Muscle of leg (tissue), 11 donors: ENCODE results near the gene EFHC1. TPM values are rescaled to one million over a fixed set of nuclear protein-coding genes. Genes with fewer than 3 reads are reported as not detected.

ENCODE experiments used
- DNase-seq: peaks from one replicate; pipeline ENCODE4 v3.0.0; 2013
- H3K27ac ChIP-seq: one replicate; pipeline ENCODE4 v1.5.1; 2013; ENCODE audit warnings: mild to moderate bottlenecking, low read length, control low read depth
- H3K27me3 ChIP-seq: one replicate; pipeline ENCODE4 v1.6.1; 2013; ENCODE audit warnings: low read length; ENCODE audit not compliant: control insufficient read depth, insufficient read depth
- H3K36me3 ChIP-seq: one replicate; pipeline ENCODE4 v1.6.1; 2013; ENCODE audit warnings: low read length; ENCODE audit not compliant: control insufficient read depth, insufficient read depth
- H3K4me1 ChIP-seq: one replicate; pipeline ENCODE4 v1.6.1; 2013; ENCODE audit warnings: low read length; ENCODE audit not compliant: control insufficient read depth, insufficient read depth
- H3K4me3 ChIP-seq: one replicate; pipeline ENCODE4 v1.5.1; 2013; ENCODE audit warnings: low read length, control low read depth
- H3K9me3 ChIP-seq: replicated peaks from 2 replicates; pipeline ENCODE4 v1.6.1; 2013; ENCODE audit warnings: low read depth, low read length; ENCODE audit not compliant: control insufficient read depth
- WGBS: methylation state at CpG from one replicate; pipeline ENCODE4 v1.1.5; 2013; ENCODE audit warnings: missing lambda C conversion rate; ENCODE audit not compliant: insufficient coverage; 5-methylcytosine and 5-hydroxymethylcytosine counted together
- polyA plus RNA-seq, 8 donors: library from polyadenylated mRNA; unstranded; fragments of 120-200 nt; gene quantifications; one replicate each; pipeline versions ENCODE4 v1.2.1 to v1.2.3, GENCODE V29; 2013; ENCODE audit warnings: inconsistent platforms in 1 of 8, low replicate concordance in 1 of 8; ENCODE audit not compliant: insufficient read length in 8 of 8, insufficient read depth in 1 of 8
- total RNA-seq: library from RNA; stranded (reverse); fragments of 120-200 nt; gene quantifications from one replicate; pipeline ENCODE4 v1.2.4, GENCODE V29; 2013

The EFHC1 gene
- total and polyA plus RNA-seq, 9 donors: 16.9 to 25.7 (median 18.4) TPM

GRCh38 chr6:52545406-52546119 is 125.4 kb downstream of the EFHC1 start:
- Histone ChIP-seq H3K27me3 (no peaks in the 10 kb centered on the region), H3K9me3 (no peaks in the 10 kb centered on the region), H3K27ac (no peak overlapping the region), H3K4me3 (no peak overlapping the region), H3K4me1 (peaks cover 34% of the 10 kb centered on the region), H3K36me3 (peaks cover 6% of the 10 kb centered on the region)
- DNase-seq: no peak
- WGBS: 100% methylated on average over 2 of the region's 6 CpGs

GRCh38 chr6:52546192-52546591 is 126.0 kb downstream of the EFHC1 start:
- DNase-seq: no peak
- no peaks in the 10 kb centered on the region for H3K27me3 ChIP-seq
- H3K9me3 ChIP-seq: no peaks in the 10 kb centered on the region
- H3K4me1 ChIP-seq: peaks cover 41% of the 10 kb centered on the region
- H3K36me3 ChIP-seq: peaks cover 6% of the 10 kb centered on the region
- H3K27ac ChIP-seq: no peak overlapping the region
- H3K4me3 ChIP-seq: no peak overlapping the region
- WGBS: 100% methylated on average over 1 of the region's 1 CpG

- Histone ChIP-seq H3K27ac (no peak overlapping the region), H3K9me3 (no peaks in the 10 kb centered on the region), H3K36me3 (peaks cover 6% of the 10 kb centered on the region), H3K4me3 (no peak overlapping the region), H3K27me3 (no peaks in the 10 kb centered on the region), H3K4me1 (peaks cover 46% of the 10 kb centered on the region)
- DNase-seq: no peak
- WGBS: 97% methylated on average over 3 of the region's 3 CpGs
These were observed 126.5 kb downstream of the EFHC1 start for GRCh38 chr6:52546678-52547077.

GRCh38 chr6:52547647-52548352 is 127.7 kb downstream of the EFHC1 start:
- no peak for DNase-seq
- no peaks in the 10 kb centered on the region for H3K9me3 ChIP-seq
- WGBS: 69% methylated on average over 8 of the region's 9 CpGs
- H3K36me3 ChIP-seq: peaks cover 6% of the 10 kb centered on the region
- H3K27me3 ChIP-seq: no peaks in the 10 kb centered on the region
- peaks cover 57% of the 10 kb centered on the region for H3K4me1 ChIP-seq
- no peak overlapping the region for H3K27ac ChIP-seq
- no peak overlapping the region for H3K4me3 ChIP-seq

GRCh38 chr6:52548353-52548713 is 128.2 kb downstream of the EFHC1 start:
- WGBS: 26% methylated on average over 7 of the region's 7 CpGs
- Histone ChIP-seq H3K36me3 (peaks cover 6% of the 10 kb centered on the region), H3K27ac (no peak overlapping the region), H3K27me3 (no peaks in the 10 kb centered on the region), H3K4me1 (peaks cover 60% of the 10 kb centered on the region), H3K9me3 (no peaks in the 10 kb centered on the region), H3K4me3 (no peak overlapping the region)
- DNase-seq: peak; percentile 52

GRCh38 chr6:52548999-52549398 is 128.9 kb downstream of the EFHC1 start:
- no peak for DNase-seq
- H3K27ac ChIP-seq: no peak overlapping the region
- H3K4me1 ChIP-seq: peaks cover 58% of the 10 kb centered on the region
- no peak overlapping the region for H3K4me3 ChIP-seq
- no peaks in the 10 kb centered on the region for H3K9me3 ChIP-seq
- H3K36me3 ChIP-seq: peaks cover 6% of the 10 kb centered on the region
- 91% methylated on average over 4 of the region's 5 CpGs for WGBS
- no peaks in the 10 kb centered on the region for H3K27me3 ChIP-seq

- no peaks in the 10 kb centered on the region for H3K9me3 ChIP-seq
- H3K27ac ChIP-seq: no peak overlapping the region
- no CpG with 5 or more reads among the region's 4 CpGs for WGBS
- no peak for DNase-seq
- H3K4me1 ChIP-seq: peaks cover 54% of the 10 kb centered on the region
- peaks cover 2% of the 10 kb centered on the region for H3K36me3 ChIP-seq
- no peak overlapping the region for H3K4me3 ChIP-seq
- no peaks in the 10 kb centered on the region for H3K27me3 ChIP-seq
These were observed 129.3 kb downstream of the EFHC1 start for GRCh38 chr6:52549428-52549827.

GRCh38 chr6:52550014-52550575 is 130.0 kb downstream of the EFHC1 start:
- no peak overlapping the region for H3K27ac ChIP-seq
- no peaks in the 10 kb centered on the region for H3K27me3 ChIP-seq
- H3K4me3 ChIP-seq: no peak overlapping the region
- no peaks in the 10 kb centered on the region for H3K9me3 ChIP-seq
- no peak for DNase-seq
- 65% methylated on average over 4 of the region's 6 CpGs for WGBS
- peaks cover 55% of the 10 kb centered on the region for H3K4me1 ChIP-seq
- peaks cover 2% of the 10 kb centered on the region for H3K36me3 ChIP-seq

GRCh38 chr6:52550870-52551269 is 130.7 kb downstream of the EFHC1 start:
- Histone ChIP-seq H3K27me3 (no peaks in the 10 kb centered on the region), H3K36me3 (peaks cover 2% of the 10 kb centered on the region), H3K9me3 (no peaks in the 10 kb centered on the region), H3K4me3 (no peak overlapping the region), H3K27ac (peak overlapping the region; percentile 88), H3K4me1 (peaks cover 54% of the 10 kb centered on the region)
- DNase-seq: no peak
- 94% methylated on average over 2 of the region's 5 CpGs for WGBS

- H3K4me3 ChIP-seq: no peak overlapping the region
- no peaks in the 10 kb centered on the region for H3K27me3 ChIP-seq
- peak; percentile 84 for DNase-seq
- H3K27ac ChIP-seq: peak overlapping the region; percentile 88
- H3K36me3 ChIP-seq: peaks cover 2% of the 10 kb centered on the region
- no peaks in the 10 kb centered on the region for H3K9me3 ChIP-seq
- H3K4me1 ChIP-seq: peaks cover 60% of the 10 kb centered on the region
- WGBS: 13% methylated on average over 9 of the region's 13 CpGs
These were observed 131.5 kb downstream of the EFHC1 start for GRCh38 chr6:52551483-52552277.
